ENCODE data around the gene AKAP8. TPM values are rescaled to one million over a fixed set of nuclear protein-coding genes. Genes with fewer than 3 reads are reported as not detected.

Gene AKAP8
- total RNA-seq, 1 donor from 2014 or later = 24.7 TPM

Other genes starting within 250 kb of the AKAP8 start
- gene NOTCH3, start 178.8 kb downstream of the AKAP8 start, total RNA-seq = 4.6 TPM
- gene EPHX3, start 147.3 kb downstream of the AKAP8 start, total RNA-seq = 0.15 TPM
- 46.1 TPM for gene BRD4, start 47.2 kb downstream of the AKAP8 start, total RNA-seq
- 64.5 TPM for gene AKAP8L, start 39.2 kb upstream of the AKAP8 start, total RNA-seq
- gene WIZ, start 70.2 kb upstream of the AKAP8 start, total RNA-seq = 18.7 TPM
- 1.9 TPM for gene RASAL3, start 84.8 kb upstream of the AKAP8 start, total RNA-seq
- gene PGLYRP2, start 99.7 kb upstream of the AKAP8 start, total RNA-seq = 65.8 TPM
- gene CYP4F22, start 128.7 kb upstream of the AKAP8 start, total RNA-seq = 1.5 TPM
- gene CYP4F8, start 235.4 kb upstream of the AKAP8 start, total RNA-seq = not detected

All from left lobe of liver (tissue), 1 donor.